Umbilical cord (tissue), 2 donors: Measurements from ENCODE around the gene RHOBTB1. TPM values are rescaled to one million over a fixed set of nuclear protein-coding genes. Genes with fewer than 3 reads are reported as not detected.
A peak's percentile ranks its signal among the peaks of the same experiment; 100 is the strongest.
"Not testable (repeated sequence)": the region's sequence is repeated elsewhere in the genome, so short reads cannot be mapped to it uniquely, and the experiment has no call there.

ENCODE experiments used
- DNase-seq: peaks from one replicate; pipeline ENCODE4 v3.0.0-alpha.2; 2015; ENCODE audit warnings: low spot score
- total RNA-seq: library from RNA; depleted of rRNA; stranded (reverse); fragments of >200 nt; gene quantifications from one replicate; pipeline ENCODE4 v1.2.3, GENCODE V29; 2014; ENCODE audit warnings: low replicate concordance; ENCODE audit not compliant: insufficient read depth

Gene RHOBTB1
- total RNA-seq, 1 donor from 2014 or later: 33.9 TPM

DNA sequence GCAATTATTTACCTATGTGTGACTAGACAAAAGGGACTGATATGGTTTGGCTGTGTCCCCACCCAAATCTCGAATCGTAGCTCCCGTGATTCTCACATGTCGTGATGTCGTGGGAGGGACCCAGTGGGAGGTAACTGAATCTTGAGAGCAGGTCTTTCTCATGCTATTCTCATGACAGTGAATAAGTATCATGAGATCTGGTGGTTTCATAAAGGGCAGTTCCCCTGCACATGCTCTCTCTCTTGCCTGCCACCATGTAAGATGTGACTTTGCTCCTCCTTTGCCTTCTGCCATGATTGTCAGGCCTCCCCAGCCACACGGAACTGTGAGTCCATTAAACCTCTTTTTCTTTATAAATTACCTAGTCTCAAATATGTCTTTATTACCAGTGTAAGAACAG is 37.2 kb downstream of the RHOBTB1 start:
- DNase-seq: not testable (repeated sequence)

DNA sequence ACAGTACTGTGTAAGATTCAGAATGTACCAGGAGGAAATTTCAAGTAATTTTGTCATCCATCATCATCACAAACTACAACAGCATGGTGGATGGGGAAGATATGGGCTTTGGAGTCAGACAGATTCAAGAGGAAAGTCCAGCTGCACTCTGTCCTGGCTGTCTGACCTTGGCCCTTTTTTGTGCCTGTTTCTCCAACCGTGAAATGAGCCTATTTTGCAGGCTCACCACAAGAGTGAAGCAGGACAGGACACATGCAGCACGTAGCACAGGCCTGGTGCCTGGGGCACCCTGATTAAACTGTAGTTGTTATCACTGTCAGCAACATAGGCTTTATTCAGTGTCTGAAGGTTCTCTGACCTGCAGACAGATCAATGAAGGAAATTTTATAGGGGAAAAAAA is 37.6 kb downstream of the RHOBTB1 start:
- no peak for DNase-seq

DNA sequence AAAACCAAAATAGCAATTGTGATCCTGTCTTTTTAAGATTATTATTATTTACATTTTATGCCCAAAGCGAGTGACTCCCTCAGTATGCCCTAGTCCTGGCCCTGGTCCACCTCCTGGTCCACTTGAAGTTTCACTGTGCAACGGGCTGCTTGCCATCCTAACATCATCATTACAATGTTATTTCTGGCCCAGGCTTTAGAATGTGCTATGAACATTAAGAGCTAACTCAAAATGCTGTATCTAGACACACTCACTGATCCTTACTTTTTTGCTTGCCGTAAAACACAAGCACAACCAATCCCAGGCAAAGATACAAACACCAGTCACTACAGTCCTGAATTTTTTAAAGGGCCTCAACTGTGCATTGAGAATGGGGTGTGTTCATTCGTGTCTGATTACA is 38.4 kb downstream of the RHOBTB1 start:
- peak; percentile 71 for DNase-seq

DNA sequence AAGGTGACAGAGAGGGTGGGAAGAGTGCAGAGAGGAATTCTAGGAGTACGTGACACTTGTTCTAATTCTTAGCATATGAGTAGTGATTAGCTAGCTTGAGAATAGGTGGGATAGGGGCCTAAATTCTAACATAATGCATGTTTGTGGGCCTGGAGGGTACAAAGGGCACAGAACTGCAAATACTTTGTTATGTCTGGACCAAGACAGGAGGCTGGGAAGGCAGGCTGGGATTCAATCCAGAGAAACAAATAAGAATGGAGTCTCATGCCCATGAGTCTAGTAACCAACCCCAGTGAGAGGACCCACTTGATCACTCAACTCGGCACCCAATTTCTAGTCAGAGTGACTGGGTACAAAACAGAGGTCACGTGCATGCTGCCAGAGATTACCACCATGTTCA is 40.9 kb downstream of the RHOBTB1 start:
- DNase-seq: no peak

DNA sequence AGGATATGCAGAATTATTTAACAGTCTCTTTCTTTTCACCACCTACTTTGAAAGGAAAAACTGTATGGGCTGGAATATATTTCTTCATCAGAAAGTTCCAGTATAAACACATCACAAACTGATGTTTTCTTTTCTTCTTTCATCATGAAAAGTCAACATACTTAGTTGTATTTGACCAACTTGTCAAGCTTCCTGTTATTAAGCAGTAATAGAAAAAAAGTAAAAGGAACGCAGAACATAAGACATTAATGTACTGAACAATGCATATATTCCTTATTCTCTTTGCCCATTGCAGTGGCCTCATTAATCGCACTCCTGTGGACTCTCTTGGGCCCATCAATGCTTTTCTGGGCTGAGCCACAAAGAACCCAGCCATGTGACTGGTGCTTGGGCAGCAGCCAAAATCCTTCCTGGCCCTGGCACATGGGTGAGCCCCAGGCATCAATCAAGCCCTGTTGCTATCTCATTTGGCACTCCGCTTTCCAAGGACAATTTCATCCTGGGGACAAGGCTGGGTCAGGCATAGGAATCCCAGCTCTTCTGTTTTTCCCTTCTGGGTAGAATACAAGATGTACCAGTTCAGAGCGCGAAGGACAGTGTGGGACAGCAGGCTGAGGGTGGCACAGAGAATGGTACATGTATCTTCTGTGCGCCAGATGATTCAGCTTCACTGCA is 42.3 kb downstream of the RHOBTB1 start:
- no peak for DNase-seq

DNA sequence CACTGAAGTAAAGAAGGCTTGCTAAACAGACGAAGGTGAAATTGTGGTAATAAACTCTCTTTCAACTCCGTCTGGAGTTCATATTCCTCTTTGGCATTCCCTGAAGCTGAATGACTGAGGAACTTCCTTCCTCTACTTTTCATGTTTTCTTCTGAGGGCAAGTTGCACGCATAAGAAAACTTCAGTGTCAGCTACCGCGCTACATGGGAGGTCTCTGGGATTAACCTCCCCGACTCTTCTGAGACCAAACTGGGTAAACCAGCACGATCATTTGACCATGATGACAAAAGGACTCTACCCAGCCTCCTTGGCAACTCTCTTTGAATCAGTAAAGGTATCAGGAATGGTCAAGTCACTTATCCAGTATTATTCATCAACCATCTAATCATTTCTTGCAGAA is 44.7 kb downstream of the RHOBTB1 start:
- DNase-seq: no peak

DNA sequence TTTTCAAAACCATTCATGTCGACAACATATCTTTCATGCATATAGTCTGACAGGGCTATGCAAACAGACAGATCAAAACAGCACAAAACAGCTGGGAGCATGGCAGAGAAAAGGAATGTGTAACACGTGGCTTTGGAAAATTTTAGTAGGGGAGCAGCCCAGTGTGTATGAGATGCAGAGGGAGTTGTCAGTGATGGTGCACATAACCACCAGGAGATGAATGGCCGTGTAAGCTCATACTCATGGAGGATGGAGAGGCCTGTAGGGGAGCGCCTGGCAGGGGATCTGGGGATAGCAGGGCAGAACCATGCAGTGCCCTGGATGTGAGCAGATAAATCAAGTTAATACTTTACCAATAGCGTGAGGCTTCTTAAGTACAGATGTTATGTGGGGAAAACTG is 45.7 kb downstream of the RHOBTB1 start:
- peak; percentile 56 for DNase-seq

DNA sequence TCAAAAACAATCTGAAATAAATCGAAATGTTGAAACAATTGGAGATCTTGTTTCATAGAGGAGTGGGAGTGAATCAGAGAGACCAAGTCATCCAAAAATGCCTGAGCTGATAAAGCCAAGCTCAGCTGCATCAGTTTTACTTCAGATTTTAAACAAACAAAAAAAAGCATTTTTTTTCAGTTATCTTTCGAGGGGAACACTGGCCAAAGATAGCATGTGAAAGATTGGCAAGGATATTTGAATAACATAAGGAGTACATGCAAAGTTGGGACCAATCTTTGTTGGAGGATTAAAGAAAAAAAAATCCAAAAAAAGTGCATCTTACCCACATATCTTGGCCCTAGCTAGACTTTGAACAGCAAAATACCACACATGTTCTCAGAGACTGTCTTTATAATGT is 47.2 kb downstream of the RHOBTB1 start:
- DNase-seq: peak; percentile 72

DNA sequence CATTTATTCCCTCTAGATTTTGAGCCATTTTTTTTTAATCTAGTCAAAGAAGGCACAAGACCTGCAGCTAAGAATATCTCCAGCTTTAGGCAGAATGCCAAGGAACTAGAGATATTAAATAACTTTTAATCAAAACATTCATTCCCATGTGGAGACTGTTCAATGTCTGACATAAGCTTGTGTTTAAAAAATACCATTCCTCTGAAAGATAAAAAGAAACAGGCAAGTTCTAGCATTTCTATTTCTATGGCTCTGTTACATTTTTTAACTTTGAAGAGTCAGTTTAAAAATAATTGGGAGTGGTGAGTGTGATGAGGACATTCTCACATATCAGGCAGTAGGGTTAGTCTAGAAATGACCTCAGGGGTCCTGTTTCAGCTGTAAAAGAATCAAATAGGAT is 48.0 kb downstream of the RHOBTB1 start:
- DNase-seq: peak; percentile 94

DNA sequence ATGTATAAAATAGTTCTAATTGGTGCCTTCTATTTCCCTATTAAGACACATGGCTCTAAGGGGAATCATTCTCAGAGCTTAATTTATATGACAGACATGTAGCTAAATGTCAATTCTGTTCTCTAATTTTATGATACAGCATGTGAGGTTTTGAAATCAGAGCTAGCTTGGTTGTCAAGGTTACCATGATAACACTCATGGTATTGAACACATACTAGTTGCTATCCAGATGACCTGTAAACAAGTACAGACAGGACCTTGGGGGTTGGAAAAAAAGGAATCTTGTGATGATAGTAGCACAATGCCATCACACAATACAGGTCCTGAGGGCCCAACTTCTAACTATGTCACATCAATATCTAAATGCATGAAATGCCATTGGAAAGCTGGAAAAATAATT is 49.2 kb downstream of the RHOBTB1 start:
- peak; percentile 51 for DNase-seq

DNA sequence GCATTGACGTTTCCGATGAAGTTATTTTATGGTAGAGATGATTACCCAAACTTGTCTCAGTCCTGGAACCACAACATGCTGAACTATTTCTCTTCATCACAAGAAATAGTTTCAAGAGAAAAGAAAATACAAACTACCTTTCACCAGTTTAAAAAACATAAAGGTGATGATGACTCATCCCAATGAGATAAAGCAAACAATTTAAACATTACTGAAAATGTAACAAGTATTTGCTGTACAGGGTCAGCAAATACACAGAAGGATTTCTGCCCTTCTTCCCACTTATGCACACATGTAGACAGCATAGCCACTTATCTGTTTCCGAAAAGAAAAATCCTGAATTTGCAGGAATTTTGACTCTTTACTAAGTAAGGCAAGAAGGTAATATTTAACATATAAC is 50.8 kb downstream of the RHOBTB1 start:
- no peak for DNase-seq

DNA sequence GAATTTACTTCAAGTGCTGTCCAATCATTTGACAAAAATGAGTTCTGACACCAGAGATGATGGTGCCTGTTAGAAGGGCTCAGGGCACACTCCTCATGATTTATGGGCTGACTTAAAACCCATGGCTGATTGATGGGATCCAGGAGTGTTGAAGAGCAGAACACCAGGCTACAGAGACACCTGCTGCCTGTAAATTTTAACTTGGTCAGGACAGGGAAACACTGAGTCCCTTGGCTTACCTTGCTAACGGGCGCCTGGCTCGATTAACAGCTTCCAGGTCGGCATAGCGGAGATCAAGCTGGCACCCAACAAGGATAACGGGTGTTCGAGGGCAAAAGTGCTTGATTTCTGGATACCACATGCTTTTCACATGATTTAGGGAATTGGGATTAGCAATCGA is 51.4 kb downstream of the RHOBTB1 start:
- no peak for DNase-seq

DNA sequence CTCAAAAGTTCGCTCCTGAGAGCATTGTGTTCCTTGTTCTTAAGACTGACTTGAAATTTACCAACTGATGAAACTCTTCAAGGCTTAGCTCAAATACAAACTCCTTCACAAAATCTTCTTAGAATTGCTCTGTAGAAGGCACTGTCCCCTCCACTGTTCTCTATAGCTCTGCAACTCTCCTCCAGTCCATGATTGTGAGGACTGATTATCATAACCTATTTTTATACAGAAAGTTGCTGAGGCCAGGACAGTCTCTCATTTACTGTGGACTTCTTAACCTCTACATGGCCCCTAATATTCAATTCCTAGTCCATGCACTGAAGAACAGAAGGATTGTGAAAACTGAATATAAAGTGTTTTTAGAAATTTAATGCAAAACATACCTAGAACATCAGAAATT is 53.2 kb downstream of the RHOBTB1 start:
- DNase-seq: no peak

DNA sequence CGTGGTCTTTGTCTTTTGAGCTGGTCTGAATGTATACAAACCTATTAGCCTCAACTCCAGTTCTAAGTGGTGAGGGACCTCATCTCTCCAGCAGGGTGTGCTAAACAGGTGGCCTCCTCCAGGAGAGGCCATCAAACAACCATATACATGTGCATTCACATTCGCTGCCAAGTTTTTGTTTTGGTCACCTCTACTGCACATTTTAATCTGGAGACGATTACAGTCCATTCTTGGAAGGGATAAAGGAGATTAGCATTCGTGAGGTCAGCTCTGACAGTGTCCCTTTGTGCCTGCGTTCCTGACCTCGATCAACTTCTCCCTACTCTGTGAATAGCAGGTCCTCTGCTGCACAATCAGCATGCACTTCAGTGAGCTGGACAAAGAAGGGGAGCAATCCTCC is 60.8 kb downstream of the RHOBTB1 start:
- DNase-seq: no peak

DNA sequence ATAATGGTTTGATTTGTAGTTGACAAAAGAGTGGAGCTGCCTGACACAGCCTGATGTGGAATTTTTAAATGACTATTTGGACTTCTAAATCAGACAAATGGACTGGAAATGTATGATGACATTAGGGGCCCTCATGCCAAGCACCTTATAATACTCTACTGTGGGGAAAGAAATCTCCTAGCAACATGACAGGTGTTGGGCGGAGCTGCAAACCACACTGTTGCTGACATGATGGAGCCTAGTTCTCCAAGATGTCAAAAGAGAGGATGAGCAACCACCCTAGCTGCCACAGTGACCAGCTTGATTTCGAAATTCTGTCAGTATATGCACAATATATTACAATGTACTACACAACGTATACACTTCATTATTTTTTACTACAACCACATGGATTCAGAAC is 65.8 kb downstream of the RHOBTB1 start:
- DNase-seq: no peak

DNA sequence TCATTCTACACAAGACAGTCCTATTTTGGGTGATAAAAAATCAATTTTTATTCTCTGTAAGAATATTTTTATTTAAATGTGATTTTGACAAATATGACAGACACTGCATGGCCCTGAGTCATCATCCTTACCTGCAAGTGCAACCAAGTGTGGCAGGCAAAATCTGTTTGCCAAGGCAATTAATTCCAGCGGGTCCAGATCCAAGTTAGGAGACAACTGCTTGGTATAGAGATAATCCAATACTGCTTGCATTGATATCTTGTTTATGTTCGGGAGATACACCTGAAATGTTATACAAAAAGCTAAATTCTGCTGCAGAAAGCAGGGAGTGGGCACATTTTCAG is 66.2 kb downstream of the RHOBTB1 start:
- no peak for DNase-seq

DNA sequence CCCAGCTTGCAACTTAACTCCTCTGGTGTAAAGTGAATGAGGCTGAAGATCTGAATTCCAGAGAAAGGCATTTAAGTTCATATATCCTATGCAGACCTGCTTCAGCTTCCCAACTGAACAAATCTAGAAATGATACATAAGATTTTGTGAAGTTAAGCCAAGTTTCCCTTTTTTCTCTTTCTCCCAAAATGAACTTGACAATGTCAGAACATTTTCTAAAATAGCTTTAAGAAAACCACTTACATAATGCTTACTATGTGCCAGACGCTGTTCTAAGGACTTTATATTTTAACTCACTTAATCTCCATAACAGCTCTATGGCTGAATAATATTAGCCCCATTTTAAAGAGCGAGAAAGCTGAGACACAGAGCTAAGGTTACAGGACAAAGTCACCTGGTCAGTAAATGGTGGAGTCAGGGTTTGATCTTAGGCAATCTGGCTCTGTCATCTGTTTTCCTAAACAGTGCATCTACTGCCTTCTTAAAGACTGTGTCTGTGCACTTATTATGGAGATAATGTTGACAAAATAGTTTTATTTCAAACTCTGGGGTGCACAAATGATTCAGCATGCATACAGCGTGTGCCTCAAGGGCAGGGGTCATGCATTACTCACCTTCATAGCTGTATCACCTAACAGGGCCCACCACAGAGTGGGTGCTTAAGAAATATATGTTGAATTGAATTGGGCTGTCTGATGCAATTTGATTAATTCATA is 66.8 kb downstream of the RHOBTB1 start:
- no peak for DNase-seq

DNA sequence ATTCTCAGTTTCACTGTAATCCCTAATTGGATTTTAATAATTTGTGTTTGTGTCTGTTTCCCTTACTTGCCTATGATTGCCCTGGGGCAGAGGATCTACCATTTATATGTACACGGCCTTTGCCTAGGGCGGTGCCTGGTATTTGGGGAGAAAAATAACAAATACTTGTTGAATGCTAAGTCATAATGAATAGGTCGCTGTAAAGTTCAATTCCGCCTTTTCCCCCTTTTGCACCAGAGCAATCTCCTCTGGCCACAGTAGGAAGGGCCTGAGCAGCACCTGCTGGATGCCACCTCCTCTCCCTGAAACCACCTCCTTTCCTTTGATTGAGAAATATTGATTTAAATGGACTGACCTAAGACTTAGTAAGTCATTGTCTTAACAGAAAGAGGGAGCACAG is 70.2 kb downstream of the RHOBTB1 start:
- DNase-seq: no peak

DNA sequence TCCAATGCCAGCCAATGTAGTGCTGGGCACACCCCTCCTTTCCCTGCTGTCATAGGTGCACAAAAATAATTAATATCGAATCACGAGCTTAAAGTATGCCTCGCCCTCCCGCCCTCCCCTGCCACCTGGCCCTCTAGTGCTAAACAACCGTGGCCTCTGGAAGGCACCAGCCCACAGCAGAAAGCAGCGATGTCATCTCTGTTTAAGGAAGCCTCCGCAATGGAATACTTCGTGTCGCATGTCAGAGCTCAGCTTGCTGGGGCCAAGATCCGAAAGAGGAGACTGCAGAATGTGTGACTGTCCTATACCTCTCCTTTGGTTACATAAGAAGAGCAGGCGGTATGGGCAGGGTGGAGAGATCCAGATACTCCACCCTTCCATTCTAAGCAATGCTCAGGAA is 71.5 kb downstream of the RHOBTB1 start:
- no peak for DNase-seq

DNA sequence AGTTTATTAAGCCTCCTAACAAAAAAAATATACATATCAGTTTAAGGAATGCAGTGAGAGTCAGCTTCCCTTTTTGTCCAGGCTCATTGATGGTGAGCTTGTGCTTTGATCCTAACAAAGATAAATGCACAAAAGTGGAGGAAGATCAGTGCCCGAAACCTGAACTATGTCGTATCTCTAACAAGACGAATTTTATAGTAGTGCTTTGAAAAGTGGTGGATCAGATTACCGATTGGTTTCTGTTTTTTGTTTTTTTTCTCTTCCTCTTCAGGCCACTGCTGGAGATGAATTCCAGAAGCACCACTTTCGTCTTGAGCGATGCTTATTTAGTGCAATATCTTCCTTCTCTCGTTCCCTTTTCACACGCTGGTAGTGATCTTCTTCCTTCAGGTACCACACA is 72.8 kb downstream of the RHOBTB1 start:
- peak; percentile 32 for DNase-seq

DNA sequence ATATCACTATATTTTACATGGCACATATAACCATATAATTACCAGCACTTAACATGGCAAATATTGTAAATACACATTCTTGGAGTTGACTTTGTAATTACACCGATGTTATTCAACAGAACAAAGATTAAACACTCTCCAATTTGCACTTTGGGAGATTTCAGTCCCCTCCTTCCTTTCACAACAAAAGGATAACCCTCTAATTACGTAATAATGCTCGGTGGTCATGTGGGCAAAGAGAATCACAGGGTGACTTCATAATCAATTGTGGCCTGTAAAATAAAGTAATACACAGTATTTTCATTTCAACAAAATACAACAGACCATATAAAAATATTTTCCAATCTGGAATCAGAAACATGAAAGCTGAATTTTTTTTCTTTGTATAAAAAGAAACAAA is 73.2 kb downstream of the RHOBTB1 start:
- DNase-seq: no peak

DNA sequence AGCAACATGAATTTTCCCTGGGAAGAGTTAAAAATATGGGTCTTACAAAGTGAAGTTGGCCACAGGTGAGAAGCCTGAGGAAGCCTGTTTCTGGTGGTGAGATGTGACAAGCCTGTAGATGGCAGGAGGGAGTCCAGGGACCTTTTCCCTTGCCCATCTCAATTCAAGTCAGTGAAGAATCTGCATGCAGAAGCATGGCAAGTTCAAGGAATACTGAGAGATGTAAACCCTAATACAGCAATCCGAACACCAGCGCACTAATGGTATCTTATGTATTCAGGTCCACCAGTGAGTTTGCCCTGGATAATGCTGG is 73.6 kb downstream of the RHOBTB1 start:
- no peak for DNase-seq

DNA sequence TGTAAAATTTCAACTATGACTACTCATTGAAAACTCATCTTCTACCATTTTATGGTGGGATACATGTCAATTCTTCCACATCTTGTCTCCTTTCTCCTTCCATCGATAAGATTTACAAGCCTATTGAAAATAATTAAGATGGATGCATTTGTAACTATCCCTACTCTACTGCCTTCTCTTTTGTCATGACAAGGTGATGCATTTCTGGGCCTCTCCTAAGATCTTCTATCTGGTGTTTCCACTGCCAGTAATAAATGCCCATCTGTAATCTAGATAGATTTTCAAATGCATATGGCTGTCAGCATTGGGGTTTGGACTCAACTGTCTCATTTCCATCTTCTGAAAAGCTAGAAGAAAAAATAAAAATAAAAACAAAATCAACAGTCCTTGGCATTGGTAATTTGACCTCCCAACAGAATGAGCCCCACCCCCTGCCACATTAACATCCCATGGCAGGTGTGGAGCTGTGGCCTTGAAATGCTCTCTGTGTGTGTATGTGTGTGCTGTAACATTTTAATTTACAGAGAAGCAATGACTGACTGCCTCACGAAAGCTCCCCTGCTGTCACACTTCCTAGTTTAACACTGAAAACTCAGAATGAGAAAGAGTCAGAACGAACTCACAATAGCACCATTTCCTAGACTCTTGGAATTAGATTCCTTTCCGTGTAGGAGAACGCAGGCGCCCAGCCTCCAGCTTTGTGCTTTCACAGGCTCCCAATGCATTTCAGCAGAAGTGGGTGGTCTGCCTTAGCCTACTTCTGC is 74.2 kb downstream of the RHOBTB1 start:
- no peak for DNase-seq
